GM12801 (cell line): ENCODE data around the gene STK32C.

Source experiments
- CTCF ChIP-seq: IDR thresholded peaks from one replicate; pipeline ENCODE4 v1.5.1; 2011; ENCODE audit warnings: control low read depth; ENCODE audit not compliant: insufficient read length; ENCODE audit errors: extremely low read depth

STK32C gene

DNA sequence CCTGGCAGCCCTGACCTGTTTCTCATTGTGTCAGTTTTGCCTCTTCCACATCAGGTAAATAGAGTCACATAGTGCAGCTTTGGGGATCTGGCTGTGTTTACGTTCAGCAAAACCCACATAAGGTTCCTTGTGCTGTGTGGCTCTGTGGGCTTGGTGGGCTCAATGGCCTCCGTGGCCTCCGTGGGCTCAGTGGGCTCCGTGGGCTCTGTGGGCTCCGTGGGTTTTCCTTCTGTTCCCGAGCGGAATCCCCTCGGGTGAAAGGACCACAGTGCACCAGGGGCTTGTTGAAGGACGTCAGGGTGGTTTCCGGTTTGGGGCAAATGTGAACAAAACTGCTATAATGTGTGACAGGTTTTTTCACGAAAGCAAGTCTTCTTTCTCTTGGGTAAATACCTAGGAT lies 133.5 kb downstream of the STK32C start:
- no peak for TF ChIP-seq CTCF

DNA sequence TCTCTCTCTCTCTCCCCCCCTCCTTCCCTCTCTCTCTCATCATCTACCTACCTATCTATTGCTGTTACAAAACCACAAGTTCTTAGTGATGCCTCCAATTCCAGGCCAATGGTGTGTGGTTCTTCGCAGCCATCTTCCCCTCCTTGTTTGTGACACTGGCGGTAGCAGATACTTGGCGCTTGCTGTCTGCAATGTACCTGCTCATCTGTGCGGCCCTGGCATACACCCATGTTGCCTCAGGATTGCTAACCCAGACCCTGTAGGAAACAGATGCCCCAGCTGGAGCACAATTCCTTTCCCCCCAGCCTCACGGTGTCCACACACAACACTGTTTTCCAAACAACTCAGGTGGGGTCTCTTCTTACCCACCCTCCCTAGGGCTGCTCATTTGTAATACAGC lies 134.6 kb downstream of the STK32C start:
- no peak for TF ChIP-seq CTCF

GRCh38 chr10:132172091-132173066 lies 135.4 kb downstream of the STK32C start:
- no peak for TF ChIP-seq CTCF

GRCh38 chr10:132170561-132171361 lies 137.0 kb downstream of the STK32C start:
- TF ChIP-seq CTCF = no peak

GRCh38 chr10:132169766-132170560 lies 137.8 kb downstream of the STK32C start:
- TF ChIP-seq CTCF = no peak

- no peak for TF ChIP-seq CTCF
Observed at GRCh38 chr10:132169031-132169765, 138.6 kb downstream of the STK32C start.
